NCI-H1105 treated with DMSO at 0.1 percent for 48 hours (cell line): ENCODE results near the gene KPTN.

Experiments
- DNase-seq: peaks from one replicate; lab custom pipeline; 2025; lab: John Stamatoyannopoulos, UW

KPTN gene

DNA sequence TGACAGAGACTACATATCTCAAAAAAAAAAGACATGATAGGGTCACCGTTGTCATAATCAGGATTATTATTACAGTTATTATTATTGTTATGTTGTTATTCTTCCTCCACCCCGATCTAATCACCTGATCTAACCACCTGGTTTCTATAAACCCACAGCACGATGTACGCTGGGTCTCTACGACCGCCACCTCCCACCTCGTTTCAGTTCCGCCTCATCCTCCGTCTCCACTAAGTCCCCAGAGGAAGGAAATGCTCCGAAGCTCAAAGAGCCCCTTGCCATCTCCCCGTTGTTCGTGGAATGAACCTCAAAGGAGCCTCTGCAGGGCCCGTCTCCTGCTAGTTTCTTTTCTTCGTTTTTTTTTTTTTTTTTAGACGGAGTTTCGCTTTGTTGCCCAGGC, 48.8 kb downstream of the KPTN start:
- no peak for DNase-seq

- no peak for DNase-seq
Observed at GRCh38 chr19:47434088-47434487, 49.9 kb downstream of the KPTN start.

DNA sequence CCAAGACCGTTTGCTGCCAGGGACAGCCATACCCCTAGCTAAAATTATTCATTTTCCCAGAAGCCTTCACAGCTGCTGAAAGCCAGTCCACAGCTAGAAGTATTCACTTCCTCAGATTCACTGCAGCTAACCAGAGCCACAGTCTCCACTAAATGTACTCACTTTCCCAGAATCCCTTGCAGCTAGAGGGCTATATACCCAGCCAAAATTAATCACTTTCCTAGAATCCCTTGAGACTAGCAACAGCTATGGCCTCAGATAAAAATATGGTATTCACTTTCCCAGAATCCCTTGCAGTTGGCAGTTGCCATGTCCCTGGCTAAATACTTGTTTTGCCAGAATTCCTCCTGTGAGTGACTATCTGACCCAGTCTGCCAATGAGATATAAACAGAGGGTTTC, 50.9 kb downstream of the KPTN start:
- no peak for DNase-seq

DNA sequence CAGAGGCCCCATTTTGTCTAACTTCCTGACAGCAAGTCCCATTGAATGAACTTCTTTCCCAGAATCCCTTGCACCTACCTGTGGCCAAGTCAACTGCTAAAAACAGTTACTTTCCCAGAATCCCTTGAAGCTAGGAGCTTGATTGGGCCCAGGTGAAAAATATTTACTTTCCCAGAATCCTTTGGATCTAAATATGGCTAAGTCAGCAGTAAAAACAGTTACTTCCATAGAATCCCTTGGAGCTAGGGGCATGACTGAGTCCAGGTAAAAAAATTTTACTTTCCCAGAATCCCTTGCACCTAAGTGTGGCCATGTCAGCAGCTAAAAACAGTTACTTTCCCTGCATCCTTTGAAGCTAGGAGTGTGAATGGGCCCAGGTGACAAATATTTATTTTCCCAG, 51.5 kb downstream of the KPTN start:
- DNase-seq: no peak

DNA sequence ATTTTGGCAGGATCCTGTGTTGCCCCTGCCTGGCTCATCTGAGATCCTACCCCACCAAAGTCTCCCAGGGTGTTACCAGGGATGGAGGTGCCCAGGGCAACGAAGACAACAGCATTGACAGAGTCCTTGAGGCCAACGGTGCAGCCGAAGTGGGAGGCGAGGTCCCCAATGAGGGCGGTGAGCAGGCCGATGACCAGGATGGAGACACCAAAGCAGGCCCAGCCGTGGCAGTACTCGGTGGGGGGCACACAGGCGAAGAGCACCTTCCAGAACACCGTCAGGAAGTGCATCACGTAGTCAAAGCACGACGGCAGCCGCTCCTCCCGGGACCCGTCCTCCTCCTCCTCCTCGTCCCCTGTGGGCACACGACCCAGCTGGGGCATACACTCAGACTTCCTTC, 51.9 kb downstream of the KPTN start:
- DNase-seq: no peak

DNA sequence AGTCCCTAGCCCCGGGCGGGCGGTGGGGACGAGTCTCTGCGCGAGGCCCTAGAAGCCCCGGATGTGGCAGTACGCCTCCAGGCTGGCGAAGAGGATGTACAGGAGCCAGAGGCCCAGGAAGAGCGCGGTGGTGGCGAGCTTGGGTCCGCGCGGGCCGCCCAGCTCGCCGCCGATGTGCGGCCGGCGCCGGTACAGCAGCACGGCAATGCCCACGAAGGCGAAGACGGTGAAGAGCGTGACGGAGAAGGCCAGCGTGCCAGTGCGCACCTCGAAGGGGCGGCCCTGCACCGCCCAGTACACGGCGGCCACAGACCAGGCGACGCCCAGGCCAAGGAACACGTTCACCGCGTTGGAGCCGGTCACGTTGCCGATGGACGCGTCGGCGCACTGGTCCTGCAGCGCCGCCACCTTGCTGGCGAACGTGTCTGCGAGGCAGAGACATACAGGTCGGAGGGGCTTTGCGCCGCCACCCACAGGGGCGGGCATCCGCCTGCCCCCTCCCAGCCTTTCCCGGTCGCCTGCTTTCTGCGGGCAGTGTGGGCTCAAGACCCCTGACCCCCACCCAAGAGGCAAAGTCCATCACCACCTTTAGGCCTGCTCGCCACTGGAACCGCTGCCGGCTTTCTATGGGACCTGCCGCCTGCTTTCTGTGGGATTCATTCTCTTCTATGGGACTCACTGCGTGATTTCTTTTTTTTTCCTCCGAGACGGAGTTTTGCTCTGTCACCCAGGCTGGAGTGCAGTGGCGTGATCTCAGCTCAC, 53.8 kb downstream of the KPTN start:
- DNase-seq: no peak

GRCh38 chr19:47429140-47429793, 54.8 kb downstream of the KPTN start:
- no peak for DNase-seq

DNA sequence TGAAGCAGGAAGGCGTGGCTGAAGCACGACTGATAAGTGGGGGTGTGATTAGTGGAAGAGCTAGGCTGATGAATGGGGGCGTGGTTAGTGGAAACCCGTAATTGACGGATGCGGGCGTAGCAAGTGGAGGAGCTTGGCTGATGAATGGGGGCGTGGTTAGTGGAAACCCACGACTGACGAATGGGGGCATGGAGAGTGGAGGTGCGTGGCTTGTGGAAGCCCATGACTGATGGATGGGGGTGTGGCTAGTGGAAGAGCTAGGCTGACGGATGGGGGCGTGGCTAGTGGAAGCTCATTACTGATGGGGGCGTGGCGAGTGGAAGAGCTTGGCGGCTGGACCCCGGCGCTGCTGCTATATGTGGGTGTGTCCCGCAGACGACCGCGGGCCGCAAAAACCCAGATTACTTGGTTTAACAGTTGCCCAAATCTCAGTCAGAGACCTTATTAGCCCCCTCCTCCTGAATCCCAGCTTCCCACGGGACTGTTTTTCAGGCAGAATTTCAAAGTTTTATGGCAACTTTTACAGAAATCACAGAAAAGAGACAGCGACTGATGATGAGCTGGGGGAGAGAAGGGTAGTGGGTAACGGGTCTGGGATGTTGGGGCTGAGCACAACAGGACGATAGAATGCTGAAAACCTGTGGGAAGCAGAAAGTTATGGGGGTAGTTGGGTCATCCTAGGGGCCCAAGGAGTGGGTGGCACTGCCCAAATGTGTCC, 55.7 kb downstream of the KPTN start:
- DNase-seq: peak; percentile 99

- DNase-seq: peak; percentile 79
Observed at GRCh38 chr19:47427241-47428176, 56.5 kb downstream of the KPTN start.
